Activated T-helper 1 cell treated with anti-CD3 and anti-CD28 coated beads, Interleukin-12 subunit alpha, Interleukin-12 subunit beta, Interleukin-2, Interleukin-4 antibody, amounts not matched to agents 30 ng/mL and 10 ng/mL and 1 ng/mL, durations not matched to agents 14 hours and 24 hours and 36 hours (primary cell): Measurements from ENCODE around the gene DCC. TPM values are rescaled to one million over a fixed set of nuclear protein-coding genes. Genes with fewer than 3 reads are reported as not detected.

Experiments used
- DNase-seq: peaks from one replicate; pipeline ENCODE4 v3.0.0; 2021; ENCODE audit warnings: low spot score
- H3K27ac Mint-ChIP-seq: one replicate; pipeline ENCODE4 v1.8.0; 2021; ENCODE audit warnings: mild to moderate bottlenecking, mixed read lengths
- H3K27me3 Mint-ChIP-seq: one replicate; pipeline ENCODE4 v1.8.0; 2022; ENCODE audit warnings: mild to moderate bottlenecking, moderate library complexity, mixed read lengths; ENCODE audit not compliant: insufficient read depth
- H3K36me3 Mint-ChIP-seq: one replicate; pipeline ENCODE4 v1.8.0; 2021; ENCODE audit warnings: low read depth, mixed read lengths
- H3K4me1 Mint-ChIP-seq: one replicate; pipeline ENCODE4 v1.8.0; 2021; ENCODE audit warnings: low read depth, mixed read lengths
- H3K4me3 Mint-ChIP-seq: one replicate; pipeline ENCODE4 v1.8.0; 2021; ENCODE audit warnings: mild to moderate bottlenecking, moderate library complexity, mixed read lengths
- H3K9me3 Mint-ChIP-seq: one replicate; pipeline ENCODE4 v1.8.0; 2021; ENCODE audit warnings: mixed read lengths
- intact Hi-C: fragments of 100-400 bp; cut with micrococcal nuclease; formaldehyde crosslinking; loops from one replicate; pipeline ENCODE4 v1.15.1; 2024
- total RNA-seq: library from RNA; stranded (reverse); gene quantifications from 2 replicates; pipeline ENCODE4 v1.2.3, GENCODE V29; 2022

DCC gene
- total RNA-seq, 1 donor from 2014 or later = not detected

DNA sequence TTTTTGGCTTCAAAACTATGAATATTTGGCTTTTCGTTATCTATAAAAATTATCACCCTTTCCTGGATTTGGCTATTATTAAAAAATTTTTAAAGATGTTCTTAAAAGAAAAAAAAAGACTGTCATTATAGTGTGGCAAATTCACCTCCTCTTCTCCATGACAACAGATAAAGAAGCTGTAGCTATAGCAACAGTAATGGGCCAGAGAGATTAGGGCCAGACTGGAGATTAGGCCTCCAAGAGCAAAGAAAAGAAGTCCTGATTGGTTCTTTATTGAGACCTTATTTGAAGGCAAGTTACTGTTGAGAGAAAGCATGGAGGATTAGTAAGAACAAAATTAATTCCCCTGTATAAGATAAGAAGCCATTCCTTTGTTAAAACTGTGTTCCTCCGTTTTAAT, 812.5 kb downstream of the DCC start:
- Mint-ChIP-seq H3K36me3 (no peaks in the 10 kb centered on the region), H3K9me3 (peaks cover 3% of the 10 kb centered on the region), H3K4me3 (no peak overlapping the region), H3K27ac (no peak overlapping the region), H3K27me3 (no peaks in the 10 kb centered on the region), H3K4me1 (no peaks in the 10 kb centered on the region)
- DNase-seq = no peak
- intact Hi-C loops = no loop called here

DNA sequence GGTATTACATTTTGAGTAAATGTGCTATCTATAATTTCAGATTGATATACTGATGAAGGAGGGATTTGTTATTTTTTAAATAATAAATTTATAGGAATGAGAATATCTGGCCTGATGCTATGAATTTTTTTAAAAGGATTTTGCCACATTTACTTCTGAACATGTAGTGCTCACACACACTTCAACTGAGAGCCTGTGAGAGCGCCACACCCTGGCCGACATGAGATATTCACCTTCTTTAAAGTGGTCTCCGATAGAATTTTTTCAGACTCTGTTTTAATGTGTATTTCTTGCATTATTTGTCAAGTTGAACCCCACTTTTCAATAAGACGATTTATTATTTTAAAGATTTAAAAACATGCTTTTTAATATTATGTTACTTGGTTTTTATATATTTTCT, 813.3 kb downstream of the DCC start:
- Mint-ChIP-seq H3K27ac (no peak overlapping the region), H3K9me3 (no peaks in the 10 kb centered on the region), H3K27me3 (no peaks in the 10 kb centered on the region), H3K4me3 (no peak overlapping the region), H3K4me1 (no peaks in the 10 kb centered on the region), H3K36me3 (no peaks in the 10 kb centered on the region)
- no peak for DNase-seq
- intact Hi-C loops = no loop called here

DNA sequence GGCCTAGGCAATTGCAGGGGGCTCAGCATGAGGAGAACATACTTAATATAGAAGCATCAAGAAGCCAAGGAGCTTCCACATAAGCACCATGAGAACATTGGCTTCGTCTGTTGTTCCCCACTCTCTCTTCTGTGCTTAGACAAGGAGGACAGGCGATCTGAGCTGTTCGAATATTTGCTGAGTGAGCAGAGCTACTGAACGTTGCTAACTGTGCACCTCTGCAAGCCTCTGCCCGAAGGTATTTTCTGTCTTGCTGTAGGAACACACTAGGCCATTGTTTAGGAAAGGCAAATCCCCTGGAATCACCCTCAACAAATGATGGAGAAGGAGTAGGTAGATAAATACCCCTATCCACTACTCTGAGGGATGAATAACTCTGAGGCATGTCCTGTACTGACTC, 813.8 kb downstream of the DCC start:
- Mint-ChIP-seq H3K4me3 (no peak overlapping the region), H3K27ac (no peak overlapping the region), H3K9me3 (no peaks in the 10 kb centered on the region), H3K4me1 (no peaks in the 10 kb centered on the region), H3K36me3 (no peaks in the 10 kb centered on the region), H3K27me3 (no peaks in the 10 kb centered on the region)
- intact Hi-C loops = no loop called here
- no peak for DNase-seq

DNA sequence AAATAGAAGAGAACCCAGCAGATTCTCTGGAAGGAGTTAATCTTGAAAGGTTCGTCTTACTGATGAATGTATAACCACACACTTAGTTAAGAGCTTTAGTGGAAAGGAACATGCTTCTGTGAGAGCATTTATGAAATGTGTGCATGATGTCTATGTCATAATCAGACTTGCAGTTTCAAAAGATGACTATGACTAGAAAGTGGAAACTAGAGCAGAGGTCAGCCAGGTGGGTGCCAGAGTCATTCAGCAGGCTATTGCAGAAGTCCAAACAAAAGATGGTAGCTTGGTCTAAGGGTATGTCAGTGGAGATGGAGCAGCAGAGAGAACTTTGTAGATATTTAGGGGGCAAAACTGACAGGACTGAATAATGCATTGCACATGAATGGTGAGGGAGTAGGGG, 825.8 kb downstream of the DCC start:
- Mint-ChIP-seq H3K27ac (no peak overlapping the region), H3K9me3 (peaks cover 19% of the 10 kb centered on the region), H3K36me3 (no peaks in the 10 kb centered on the region), H3K4me1 (no peaks in the 10 kb centered on the region), H3K4me3 (no peak overlapping the region), H3K27me3 (no peaks in the 10 kb centered on the region)
- intact Hi-C loops = no loop called here
- DNase-seq = no peak

DNA sequence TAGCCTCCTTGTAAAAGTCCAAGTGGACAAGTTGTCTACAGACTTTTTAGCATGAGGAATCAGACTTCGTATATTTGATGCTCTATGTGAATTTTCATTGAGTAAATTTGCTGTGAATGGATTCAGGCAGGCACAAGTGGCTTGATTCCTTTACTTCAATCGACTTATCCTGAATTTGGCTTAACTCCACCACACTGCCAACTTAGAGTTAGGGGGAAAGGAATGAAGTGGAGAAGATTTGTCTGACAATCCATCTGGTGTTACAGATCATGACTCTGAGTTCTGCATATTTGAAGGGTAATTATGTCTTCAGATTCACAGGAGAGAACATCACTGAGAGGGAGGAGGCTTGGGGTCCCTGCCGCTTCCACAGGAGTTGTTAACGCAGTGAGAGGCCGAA, 829.3 kb downstream of the DCC start:
- Mint-ChIP-seq H3K27ac (no peak overlapping the region), H3K9me3 (peaks cover 14% of the 10 kb centered on the region), H3K27me3 (no peaks in the 10 kb centered on the region), H3K36me3 (no peaks in the 10 kb centered on the region), H3K4me3 (no peak overlapping the region), H3K4me1 (no peaks in the 10 kb centered on the region)
- no peak for DNase-seq
- intact Hi-C loops = no loop called here

DNA sequence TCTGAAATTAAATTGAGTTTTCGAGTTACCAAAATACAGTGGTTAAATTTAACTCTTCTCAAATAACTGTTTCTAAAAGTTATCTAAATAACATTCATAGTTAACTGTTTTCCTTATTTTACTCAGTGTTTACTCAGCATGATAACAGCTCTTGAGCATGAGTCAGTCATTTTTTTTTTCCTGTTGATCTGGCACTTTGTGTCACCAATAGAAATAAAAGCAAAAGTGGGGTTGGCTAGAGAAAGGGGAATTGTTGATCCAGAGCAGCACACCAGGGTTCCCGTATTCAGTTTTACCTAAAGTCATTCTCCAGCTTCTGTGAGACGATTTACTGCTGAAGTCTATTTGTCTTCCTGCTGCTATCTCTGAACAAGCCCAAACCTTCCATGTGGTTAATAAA, 851.6 kb downstream of the DCC start:
- Mint-ChIP-seq H3K4me3 (no peak overlapping the region), H3K27ac (no peak overlapping the region), H3K27me3 (no peaks in the 10 kb centered on the region), H3K36me3 (no peaks in the 10 kb centered on the region), H3K4me1 (no peaks in the 10 kb centered on the region), H3K9me3 (peaks cover 3% of the 10 kb centered on the region)
- DNase-seq = no peak
- intact Hi-C loops = no loop called here

DNA sequence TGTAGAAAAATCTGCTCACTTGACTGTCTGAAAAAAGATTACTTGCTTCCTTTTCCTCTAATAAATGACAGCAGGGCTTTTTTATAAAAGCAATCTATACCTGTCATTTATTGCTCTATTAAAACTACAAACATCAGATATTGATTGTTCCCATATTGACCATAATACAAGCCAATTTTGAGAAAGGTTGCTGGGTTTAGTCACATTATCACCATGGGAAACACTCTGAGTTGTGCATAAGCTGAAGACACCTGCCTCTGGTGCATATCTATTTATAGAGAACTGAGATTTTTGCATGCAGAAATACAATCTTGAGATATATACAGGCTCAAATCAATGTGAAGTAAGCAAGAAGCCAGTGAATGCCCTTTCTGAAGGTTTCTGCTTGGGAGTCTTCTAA, 853.9 kb downstream of the DCC start:
- Mint-ChIP-seq H3K4me3 (no peak overlapping the region), H3K27me3 (no peaks in the 10 kb centered on the region), H3K27ac (no peak overlapping the region), H3K4me1 (no peaks in the 10 kb centered on the region), H3K9me3 (peaks cover under 1% of the 10 kb centered on the region), H3K36me3 (no peaks in the 10 kb centered on the region)
- no peak for DNase-seq
- intact Hi-C loops = no loop called here

DNA sequence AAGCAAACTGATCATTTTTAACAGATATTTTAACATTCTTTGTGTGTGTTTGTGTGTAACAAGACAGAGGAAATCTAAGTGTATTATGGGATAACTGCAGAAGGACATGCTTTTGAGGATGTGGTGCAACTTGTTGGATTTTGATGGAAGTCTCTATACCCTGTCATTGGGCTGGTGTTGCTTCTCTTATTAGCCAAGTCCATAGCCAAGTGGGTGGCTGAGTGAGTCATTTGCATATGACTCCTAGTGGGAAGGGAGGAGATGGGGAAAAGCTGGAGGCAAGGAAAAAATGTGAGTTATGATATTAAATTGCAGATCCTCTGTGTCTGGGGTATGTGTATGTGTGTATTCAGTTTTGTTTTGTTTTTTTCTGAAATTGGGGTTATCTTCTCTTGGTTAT, 879.9 kb downstream of the DCC start:
- H3K27ac Mint-ChIP-seq = no peak overlapping the region
- H3K36me3 Mint-ChIP-seq = no peaks in the 10 kb centered on the region
- H3K4me1 Mint-ChIP-seq = no peaks in the 10 kb centered on the region
- H3K9me3 Mint-ChIP-seq = no peaks in the 10 kb centered on the region
- no peak for DNase-seq
- intact Hi-C loops = no loop called here
- no peaks in the 10 kb centered on the region for H3K27me3 Mint-ChIP-seq
- no peak overlapping the region for H3K4me3 Mint-ChIP-seq

DNA sequence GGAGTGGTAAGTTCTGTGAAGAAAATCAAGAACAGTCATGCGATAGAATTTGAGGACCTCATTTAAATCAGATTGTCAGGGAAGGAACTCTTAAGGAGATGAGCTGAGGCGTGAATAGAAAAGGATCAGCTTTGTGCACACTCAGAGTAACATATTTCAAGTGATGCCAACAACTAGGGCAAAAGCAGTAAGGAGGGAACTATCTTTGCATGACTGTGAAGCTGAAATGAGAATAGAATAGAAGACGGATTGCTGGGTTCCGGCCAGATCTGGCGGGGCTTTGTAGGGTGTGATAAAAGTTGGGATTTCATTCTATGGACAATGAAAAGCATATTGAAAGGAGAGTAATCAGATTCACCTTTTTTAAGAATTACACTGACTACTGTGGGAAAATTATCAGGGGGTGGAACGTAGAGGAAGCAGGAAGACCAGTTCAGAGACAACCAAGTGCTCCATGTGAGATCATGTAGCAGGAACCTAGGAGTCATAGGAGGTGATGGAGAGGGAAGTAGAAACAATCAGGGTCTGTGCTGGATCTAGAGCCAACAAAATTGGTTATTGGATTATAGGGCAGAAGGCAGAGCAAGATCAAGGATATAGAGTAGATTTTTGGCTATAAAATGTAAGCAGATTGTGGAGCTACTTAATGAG, 884.3 kb downstream of the DCC start:
- Mint-ChIP-seq H3K27ac (no peak overlapping the region), H3K36me3 (no peaks in the 10 kb centered on the region), H3K4me1 (no peaks in the 10 kb centered on the region), H3K9me3 (no peaks in the 10 kb centered on the region), H3K4me3 (no peak overlapping the region), H3K27me3 (no peaks in the 10 kb centered on the region)
- intact Hi-C loops = no loop called here
- no peak for DNase-seq

DNA sequence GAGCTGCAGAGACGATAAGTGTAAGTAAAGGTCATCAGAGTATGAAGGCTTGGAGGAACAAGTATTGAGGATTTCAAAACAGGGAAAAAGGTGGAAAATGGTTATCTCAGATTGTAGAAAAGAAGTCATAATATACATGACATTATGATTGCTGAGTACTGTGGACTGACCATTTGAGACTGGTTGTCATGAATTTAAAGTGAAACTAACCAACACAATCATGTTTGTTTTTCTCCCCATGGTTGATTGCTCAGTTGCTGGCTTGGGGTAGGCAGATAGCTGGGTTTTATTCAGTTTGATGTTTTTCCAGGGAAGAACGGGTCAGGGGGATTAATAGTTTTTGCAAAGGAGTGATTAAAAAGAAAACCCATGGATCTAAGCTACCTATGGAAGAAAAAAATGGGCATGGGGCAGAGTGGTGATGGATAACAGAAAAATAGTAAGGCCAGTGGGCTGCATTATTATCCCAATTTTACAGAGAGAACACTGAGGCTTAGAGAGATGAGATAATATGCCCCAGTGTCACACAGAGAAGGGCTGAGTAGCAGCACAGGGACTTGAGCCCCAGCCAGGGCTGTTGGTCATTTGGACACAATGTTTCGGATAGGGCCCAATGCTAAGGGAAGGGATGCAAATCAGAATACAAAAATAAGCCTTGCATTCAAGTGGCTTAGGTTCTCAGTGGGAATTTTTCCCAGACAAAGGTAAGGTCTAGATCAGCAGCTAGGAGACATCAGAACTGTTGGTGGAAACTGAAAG, 885.7 kb downstream of the DCC start:
- no peak for DNase-seq
- no peak overlapping the region for H3K27ac Mint-ChIP-seq
- no peak overlapping the region for H3K4me3 Mint-ChIP-seq
- no peaks in the 10 kb centered on the region for H3K4me1 Mint-ChIP-seq
- no peaks in the 10 kb centered on the region for H3K9me3 Mint-ChIP-seq
- H3K36me3 Mint-ChIP-seq = no peaks in the 10 kb centered on the region
- no peaks in the 10 kb centered on the region for H3K27me3 Mint-ChIP-seq
- intact Hi-C loops = no loop called here

DNA sequence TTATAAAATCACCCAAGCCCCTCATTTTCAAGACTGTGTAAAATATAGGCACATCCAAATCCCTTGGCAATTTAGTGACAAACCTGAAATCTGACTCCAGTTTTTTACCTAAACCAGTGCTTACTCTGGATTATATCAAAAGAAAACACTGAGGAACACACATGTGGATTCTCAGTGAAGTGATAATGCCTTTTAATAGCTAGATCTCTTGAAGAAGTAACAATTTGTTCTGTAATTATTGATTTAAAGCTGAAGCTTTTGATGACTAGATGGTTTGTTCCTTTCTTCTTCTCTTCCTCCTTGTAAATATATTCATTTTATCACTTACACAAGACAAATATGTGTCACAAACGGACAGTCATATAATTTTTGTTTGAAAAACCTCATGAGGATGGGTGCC, 894.6 kb downstream of the DCC start:
- no peaks in the 10 kb centered on the region for H3K27me3 Mint-ChIP-seq
- no peaks in the 10 kb centered on the region for H3K4me1 Mint-ChIP-seq
- no peak overlapping the region for H3K4me3 Mint-ChIP-seq

DNA sequence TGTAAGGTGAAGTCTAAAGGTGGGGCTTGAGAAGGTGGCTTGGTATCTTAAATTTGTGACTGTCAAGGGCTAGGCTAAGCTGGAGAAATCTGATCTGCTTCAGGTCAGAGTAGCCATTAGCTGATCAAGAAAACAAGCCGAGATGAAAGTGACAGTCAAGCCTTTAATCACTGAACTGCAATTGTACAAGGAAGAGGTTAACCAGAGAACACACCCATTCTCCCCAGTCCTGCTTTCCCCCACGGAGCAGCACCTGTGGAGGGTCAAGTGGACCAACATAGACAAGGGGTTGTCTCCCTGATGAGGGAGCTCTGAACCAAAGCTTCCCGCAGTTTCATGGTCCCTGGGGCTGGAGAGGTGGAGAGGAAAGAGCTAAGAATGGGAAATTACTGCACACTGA, 901.2 kb downstream of the DCC start:
- Mint-ChIP-seq H3K4me3 (no peak overlapping the region), H3K36me3 (no peaks in the 10 kb centered on the region), H3K27me3 (no peaks in the 10 kb centered on the region), H3K9me3 (no peaks in the 10 kb centered on the region), H3K27ac (no peak overlapping the region), H3K4me1 (no peaks in the 10 kb centered on the region)
- DNase-seq = no peak
- intact Hi-C loops = no loop called here

More for the DNA sequence above, 894.6 kb downstream of the DCC start:
- intact Hi-C loops = no loop called here
- Mint-ChIP-seq H3K36me3 (no peaks in the 10 kb centered on the region), H3K9me3 (no peaks in the 10 kb centered on the region), H3K27ac (no peak overlapping the region)
- no peak for DNase-seq

DNA sequence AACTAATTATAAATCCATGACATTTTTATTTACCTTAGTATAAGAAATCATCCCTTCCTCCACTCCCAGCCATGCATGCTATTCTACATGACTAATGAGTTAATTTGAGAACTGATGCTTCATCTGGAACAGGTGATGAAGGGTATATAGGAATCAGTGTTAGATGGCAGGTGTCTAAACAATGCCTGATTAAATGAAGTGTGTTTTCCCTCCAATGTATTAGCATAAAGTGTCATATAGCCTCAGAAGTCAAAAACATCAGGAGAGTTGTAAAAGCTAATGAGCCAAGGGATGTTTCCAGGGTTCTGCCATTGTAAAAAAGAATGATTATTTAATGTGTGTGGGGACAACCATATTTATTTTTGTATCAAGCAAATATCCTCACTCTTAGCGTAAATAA, 913.8 kb downstream of the DCC start:
- Mint-ChIP-seq H3K36me3 (no peaks in the 10 kb centered on the region), H3K4me3 (no peak overlapping the region), H3K9me3 (peaks cover 6% of the 10 kb centered on the region), H3K27ac (no peak overlapping the region), H3K27me3 (no peaks in the 10 kb centered on the region), H3K4me1 (no peaks in the 10 kb centered on the region)
- no peak for DNase-seq
- intact Hi-C loops = no loop called here

DNA sequence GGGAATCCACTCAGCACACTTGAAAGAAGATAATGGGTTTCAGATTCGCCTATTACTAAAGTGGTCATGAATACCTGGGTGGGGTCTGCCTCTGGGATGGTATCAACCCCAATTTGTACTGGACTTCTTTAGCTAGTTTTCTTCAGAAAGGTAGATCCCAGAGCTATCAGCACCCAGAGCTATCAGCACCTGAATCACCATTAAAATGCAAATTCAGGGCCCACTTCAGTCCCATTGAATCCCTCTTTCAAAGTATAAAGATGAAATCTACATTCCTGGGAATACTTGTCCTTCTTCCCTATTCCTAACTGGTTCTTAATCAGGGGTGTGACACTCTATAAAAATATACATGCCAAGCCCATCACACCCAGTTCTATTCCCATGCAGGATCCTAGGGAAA, 914.3 kb downstream of the DCC start:
- intact Hi-C loops = no loop called here
- Mint-ChIP-seq H3K4me3 (no peak overlapping the region), H3K4me1 (no peaks in the 10 kb centered on the region), H3K27ac (no peak overlapping the region), H3K36me3 (no peaks in the 10 kb centered on the region), H3K9me3 (peaks cover 6% of the 10 kb centered on the region), H3K27me3 (no peaks in the 10 kb centered on the region)
- no peak for DNase-seq
